ENCODE results near the gene SLC41A3.

Gene SLC41A3

GRCh38 chr3:126033765-126034164 lies 50.2 kb downstream of the SLC41A3 start:
- no peak for DNase-seq
- peaks cover 2 to 36% (median 5%) of the 10 kb centered on the region in 4 experiments for H3K36me3 ChIP-seq (ENCODE audit: control insufficient read depth in 4 of 4, insufficient read depth in 4 of 4, low read length in 3 of 4)
- H3K4me3 ChIP-seq (ENCODE audit: control insufficient read depth in 1 of 7, extremely low read depth in 1 of 7, insufficient read depth in 4 of 7, low read depth in 2 of 7, low read length in 6 of 7), result no peak overlapping the region
- H3K9me3 ChIP-seq (ENCODE audit: control extremely low read depth in 1 of 5, control insufficient read depth in 4 of 5, insufficient read depth in 2 of 5, low read depth in 1 of 5, low read length in 4 of 5), result peaks cover 0 to 18% (median 10%) of the 10 kb centered on the region in 5 experiments
- POLR2A ChIA-PET, result no interaction called here
- H3K27ac ChIP-seq (ENCODE audit: insufficient read depth in 1 of 2, low read depth in 1 of 2, low read length in 2 of 2, poor library complexity in 1 of 2, severe bottlenecking in 2 of 2), result no peak overlapping the region
- no peaks in the 10 kb centered on the region for H3K4me1 ChIP-seq (ENCODE audit: control extremely low read depth in 1 of 4, control insufficient read depth in 4 of 4, insufficient read depth in 4 of 4, low read length in 3 of 4)
- no peaks in the 10 kb centered on the region for H3K27me3 ChIP-seq (replicated peaks in 2 of 5; ENCODE audit: control insufficient read depth in 4 of 5, insufficient read depth in 5 of 5, low read length in 4 of 5)
- 100% methylated on average over 5 of the region's 5 CpGs for WGBS (ENCODE audit: insufficient coverage)
- CTCF ChIA-PET, result interaction anchor here (1.1 kb wide), 1 partner anchor 105 kb away, joined by 3 read pairs; no protein-coding TSS in a partner anchor

- CTCF ChIA-PET, result interaction anchor here (1.1 kb wide), 1 partner anchor 104 kb away, joined by 3 read pairs; no protein-coding TSS in a partner anchor
- no peaks in the 10 kb centered on the region for H3K4me1 ChIP-seq (ENCODE audit: control extremely low read depth in 1 of 4, control insufficient read depth in 4 of 4, insufficient read depth in 4 of 4, low read length in 3 of 4)
- H3K9me3 ChIP-seq (ENCODE audit: control extremely low read depth in 1 of 5, control insufficient read depth in 4 of 5, insufficient read depth in 2 of 5, low read depth in 1 of 5, low read length in 4 of 5), result peaks cover 0 to 21% (median 14%) of the 10 kb centered on the region in 5 experiments
- DNase-seq, result no peak
- 100% methylated on average over 2 of the region's 3 CpGs for WGBS (ENCODE audit: insufficient coverage)
- peaks cover 0 to 41% (median 4%) of the 10 kb centered on the region in 4 experiments for H3K36me3 ChIP-seq (ENCODE audit: control insufficient read depth in 4 of 4, insufficient read depth in 4 of 4, low read length in 3 of 4)
- POLR2A ChIA-PET, result no interaction called here
- H3K27me3 ChIP-seq (replicated peaks in 2 of 5; ENCODE audit: control insufficient read depth in 4 of 5, insufficient read depth in 5 of 5, low read length in 4 of 5), result no peaks in the 10 kb centered on the region
- H3K4me3 ChIP-seq (ENCODE audit: control insufficient read depth in 1 of 7, extremely low read depth in 1 of 7, insufficient read depth in 4 of 7, low read depth in 2 of 7, low read length in 6 of 7), result no peak overlapping the region
- no peak overlapping the region for H3K27ac ChIP-seq (ENCODE audit: insufficient read depth in 1 of 2, low read depth in 1 of 2, low read length in 2 of 2, poor library complexity in 1 of 2, severe bottlenecking in 2 of 2)
Measured at GRCh38 chr3:126033051-126033745, 50.7 kb downstream of the SLC41A3 start.

GRCh38 chr3:126031981-126032471 lies 51.9 kb downstream of the SLC41A3 start:
- H3K27ac ChIP-seq (ENCODE audit: insufficient read depth in 1 of 2, low read depth in 1 of 2, low read length in 2 of 2, poor library complexity in 1 of 2, severe bottlenecking in 2 of 2), result no peak overlapping the region
- H3K27me3 ChIP-seq (replicated peaks in 2 of 5; ENCODE audit: control insufficient read depth in 4 of 5, insufficient read depth in 5 of 5, low read length in 4 of 5), result no peaks in the 10 kb centered on the region
- H3K9me3 ChIP-seq (ENCODE audit: control extremely low read depth in 1 of 5, control insufficient read depth in 4 of 5, insufficient read depth in 2 of 5, low read depth in 1 of 5, low read length in 4 of 5), result peaks cover 0 to 21% (median 16%) of the 10 kb centered on the region in 5 experiments
- H3K4me1 ChIP-seq (ENCODE audit: control extremely low read depth in 1 of 4, control insufficient read depth in 4 of 4, insufficient read depth in 4 of 4, low read length in 3 of 4), result no peaks in the 10 kb centered on the region
- ChIA-PET POLR2A (no interaction called here), CTCF (no interaction called here)
- DNase-seq, result no peak
- WGBS (ENCODE audit: insufficient coverage), result 100% methylated on average over 6 of the region's 9 CpGs
- no peak overlapping the region for H3K4me3 ChIP-seq (ENCODE audit: control insufficient read depth in 1 of 7, extremely low read depth in 1 of 7, insufficient read depth in 4 of 7, low read depth in 2 of 7, low read length in 6 of 7)
- peaks cover 0 to 40% (median 9%) of the 10 kb centered on the region in 4 experiments for H3K36me3 ChIP-seq (ENCODE audit: control insufficient read depth in 4 of 4, insufficient read depth in 4 of 4, low read length in 3 of 4)

- ChIA-PET CTCF (no interaction called here), POLR2A (no interaction called here)
- DNase-seq, result no peak
- H3K27me3 ChIP-seq (replicated peaks in 2 of 5; ENCODE audit: control insufficient read depth in 4 of 5, insufficient read depth in 5 of 5, low read length in 4 of 5), result no peaks in the 10 kb centered on the region
- no peak overlapping the region for H3K27ac ChIP-seq (ENCODE audit: insufficient read depth in 1 of 2, low read depth in 1 of 2, low read length in 2 of 2, poor library complexity in 1 of 2, severe bottlenecking in 2 of 2)
- H3K4me1 ChIP-seq (ENCODE audit: control extremely low read depth in 1 of 4, control insufficient read depth in 4 of 4, insufficient read depth in 4 of 4, low read length in 3 of 4), result no peaks in the 10 kb centered on the region
- peaks cover 0 to 18% (median 16%) of the 10 kb centered on the region in 5 experiments for H3K9me3 ChIP-seq (ENCODE audit: control extremely low read depth in 1 of 5, control insufficient read depth in 4 of 5, insufficient read depth in 2 of 5, low read depth in 1 of 5, low read length in 4 of 5)
- WGBS (ENCODE audit: insufficient coverage), result no CpG with 5 or more reads among the region's 1 CpG
- H3K36me3 ChIP-seq (ENCODE audit: control insufficient read depth in 4 of 4, insufficient read depth in 4 of 4, low read length in 3 of 4), result peaks cover 0 to 53% (median 12%) of the 10 kb centered on the region in 4 experiments
- no peak overlapping the region for H3K4me3 ChIP-seq (ENCODE audit: control insufficient read depth in 1 of 7, extremely low read depth in 1 of 7, insufficient read depth in 4 of 7, low read depth in 2 of 7, low read length in 6 of 7)
Measured at GRCh38 chr3:126030455-126030854, 53.5 kb downstream of the SLC41A3 start.

GRCh38 chr3:126029241-126029640 lies 54.7 kb downstream of the SLC41A3 start:
- DNase-seq, result no peak
- Histone ChIP-seq H3K4me3 (ENCODE audit: control insufficient read depth in 1 of 7, extremely low read depth in 1 of 7, insufficient read depth in 4 of 7, low read depth in 2 of 7, low read length in 6 of 7) (no peak overlapping the region), H3K36me3 (ENCODE audit: control insufficient read depth in 4 of 4, insufficient read depth in 4 of 4, low read length in 3 of 4) (peaks cover 3 to 58% (median 18%) of the 10 kb centered on the region in 4 experiments), H3K4me1 (ENCODE audit: control extremely low read depth in 1 of 4, control insufficient read depth in 4 of 4, insufficient read depth in 4 of 4, low read length in 3 of 4) (no peaks in the 10 kb centered on the region), H3K27me3 (replicated peaks in 2 of 5; ENCODE audit: control insufficient read depth in 4 of 5, insufficient read depth in 5 of 5, low read length in 4 of 5) (no peaks in the 10 kb centered on the region), H3K9me3 (ENCODE audit: control extremely low read depth in 1 of 5, control insufficient read depth in 4 of 5, insufficient read depth in 2 of 5, low read depth in 1 of 5, low read length in 4 of 5) (peaks cover 0 to 18% (median 16%) of the 10 kb centered on the region in 5 experiments), H3K27ac (ENCODE audit: insufficient read depth in 1 of 2, low read depth in 1 of 2, low read length in 2 of 2, poor library complexity in 1 of 2, severe bottlenecking in 2 of 2) (no peak overlapping the region)
- POLR2A ChIA-PET, result no interaction called here
- CTCF ChIA-PET, result no interaction called here

GRCh38 chr3:126028096-126028495 lies 55.8 kb downstream of the SLC41A3 start:
- no peaks in the 10 kb centered on the region for H3K27me3 ChIP-seq (replicated peaks in 2 of 5; ENCODE audit: control insufficient read depth in 4 of 5, insufficient read depth in 5 of 5, low read length in 4 of 5)
- peaks cover 0 to 18% (median 16%) of the 10 kb centered on the region in 5 experiments for H3K9me3 ChIP-seq (ENCODE audit: control extremely low read depth in 1 of 5, control insufficient read depth in 4 of 5, insufficient read depth in 2 of 5, low read depth in 1 of 5, low read length in 4 of 5)
- H3K4me3 ChIP-seq (ENCODE audit: control insufficient read depth in 1 of 7, extremely low read depth in 1 of 7, insufficient read depth in 4 of 7, low read depth in 2 of 7, low read length in 6 of 7), result no peak overlapping the region
- POLR2A ChIA-PET, result no interaction called here
- no peaks in the 10 kb centered on the region for H3K4me1 ChIP-seq (ENCODE audit: control extremely low read depth in 1 of 4, control insufficient read depth in 4 of 4, insufficient read depth in 4 of 4, low read length in 3 of 4)
- peaks cover 6 to 62% (median 19%) of the 10 kb centered on the region in 4 experiments for H3K36me3 ChIP-seq (ENCODE audit: control insufficient read depth in 4 of 4, insufficient read depth in 4 of 4, low read length in 3 of 4)
- no peak overlapping the region for H3K27ac ChIP-seq (ENCODE audit: insufficient read depth in 1 of 2, low read depth in 1 of 2, low read length in 2 of 2, poor library complexity in 1 of 2, severe bottlenecking in 2 of 2)
- WGBS (ENCODE audit: insufficient coverage), result 94% methylated on average over 3 of the region's 4 CpGs
- CTCF ChIA-PET, result no interaction called here
- no peak for DNase-seq

- H3K27ac ChIP-seq (ENCODE audit: insufficient read depth in 1 of 2, low read depth in 1 of 2, low read length in 2 of 2, poor library complexity in 1 of 2, severe bottlenecking in 2 of 2), result no peak overlapping the region
- no peaks in the 10 kb centered on the region for H3K4me1 ChIP-seq (ENCODE audit: control extremely low read depth in 1 of 4, control insufficient read depth in 4 of 4, insufficient read depth in 4 of 4, low read length in 3 of 4)
- H3K9me3 ChIP-seq (ENCODE audit: control extremely low read depth in 1 of 5, control insufficient read depth in 4 of 5, insufficient read depth in 2 of 5, low read depth in 1 of 5, low read length in 4 of 5), result peaks cover 0 to 18% (median 16%) of the 10 kb centered on the region in 5 experiments
- CTCF ChIA-PET, result no interaction called here
- no peak for DNase-seq
- 87% methylated on average over 5 of the region's 6 CpGs for WGBS (ENCODE audit: insufficient coverage)
- POLR2A ChIA-PET, result no interaction called here
- H3K27me3 ChIP-seq (replicated peaks in 2 of 5; ENCODE audit: control insufficient read depth in 4 of 5, insufficient read depth in 5 of 5, low read length in 4 of 5), result no peaks in the 10 kb centered on the region
- H3K36me3 ChIP-seq (ENCODE audit: control insufficient read depth in 4 of 4, insufficient read depth in 4 of 4, low read length in 3 of 4), result peaks cover 8 to 59% (median 21%) of the 10 kb centered on the region in 4 experiments
- no peak overlapping the region for H3K4me3 ChIP-seq (ENCODE audit: control insufficient read depth in 1 of 7, extremely low read depth in 1 of 7, insufficient read depth in 4 of 7, low read depth in 2 of 7, low read length in 6 of 7)
Measured at GRCh38 chr3:126026761-126027160, 57.2 kb downstream of the SLC41A3 start.

Data from common myeloid progenitor, CD34-positive (primary cell).